AG09309 (cell line): ENCODE measurements around the gene PRPS2.

Experiments
- DNase-seq: peaks from one replicate; pipeline ENCODE4 v3.0.0-alpha.2; 2010; ENCODE audit warnings: low read depth
- H3K4me3 ChIP-seq: 2 replicates; pipeline ENCODE4 v1.5.1; 2011; ENCODE audit warnings: mild to moderate bottlenecking, low read depth, low read length, moderate library complexity; ENCODE audit not compliant: control insufficient read depth
- CTCF ChIP-seq: IDR thresholded peaks from 2 replicates; pipeline ENCODE4 v1.5.1; 2011; ENCODE audit warnings: mild to moderate bottlenecking, low read depth, low read length, inconsistent platforms; ENCODE audit not compliant: insufficient read depth, control insufficient read depth; ENCODE audit errors: missing control alignments

PRPS2 gene

GRCh38 chrX:12791257-12792228 is at the start of gene PRPS2:
Gene PRPS2 (plus strand): TSS chrX:12791412. CDS start chrX:12791498, 86 bp downstream.
- no peak for TF ChIP-seq CTCF
- no peak for DNase-seq
- H3K4me3 ChIP-seq = peak within 1 kb of the TSS; percentile 61

- no peak for TF ChIP-seq CTCF
- no peak overlapping the region for H3K4me3 ChIP-seq
- DNase-seq = no peak
These were observed 49.8 kb upstream of the PRPS2 start for GRCh38 chrX:12741416-12741815.

GRCh38 chrX:12747433-12747832 is 43.8 kb upstream of the PRPS2 start:
- TF ChIP-seq CTCF = no peak
- H3K4me3 ChIP-seq = no peak overlapping the region
- DNase-seq = no peak

- no peak overlapping the region for H3K4me3 ChIP-seq
- DNase-seq = no peak
- TF ChIP-seq CTCF = no peak
These were observed 39.3 kb upstream of the PRPS2 start for GRCh38 chrX:12751887-12752286.

GRCh38 chrX:12753366-12753765 is 37.8 kb upstream of the PRPS2 start:
- no peak overlapping the region for H3K4me3 ChIP-seq
- no peak for DNase-seq
- no peak for TF ChIP-seq CTCF

GRCh38 chrX:12758291-12758690 is 32.9 kb upstream of the PRPS2 start:
- TF ChIP-seq CTCF = no peak
- DNase-seq = no peak

GRCh38 chrX:12767856-12768255 is 23.4 kb upstream of the PRPS2 start:
- TF ChIP-seq CTCF = no peak
- no peak for DNase-seq
- H3K4me3 ChIP-seq = no peak overlapping the region

More at GRCh38 chrX:12758291-12758690, 32.9 kb upstream of the PRPS2 start:
- H3K4me3 ChIP-seq = no peak overlapping the region
